Raji (cell line): ENCODE data around the gene CTSD.

Source experiments
- POLR2A ChIP-seq: IDR thresholded peaks from 2 replicates; pipeline ENCODE4 v1.6.1; 2011; ENCODE audit warnings: low read depth, low read length, control low read depth; ENCODE audit not compliant: insufficient read depth

The CTSD gene

GRCh38 chr11:1754376-1755150, 9.2 kb downstream of the CTSD start:
- no peak for TF ChIP-seq POLR2A

DNA sequence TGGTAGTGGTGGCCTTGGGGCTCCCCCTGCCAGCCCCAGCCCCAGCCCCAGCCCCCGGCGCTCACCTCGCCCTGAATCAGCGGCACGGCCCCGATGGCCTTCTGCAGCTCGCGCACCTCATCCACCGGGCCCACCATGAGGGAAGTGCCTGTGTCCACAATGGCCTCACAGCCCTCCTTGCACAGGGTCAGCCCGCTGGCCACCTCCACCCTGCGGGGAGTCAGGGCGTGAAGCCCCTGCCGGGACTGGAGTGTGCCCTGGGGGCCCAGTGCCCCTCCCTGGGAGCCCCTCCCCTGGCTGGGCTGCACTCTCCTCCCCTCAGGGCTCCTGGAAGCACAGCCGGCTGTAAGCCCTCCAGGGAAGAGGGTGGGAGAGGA, 9.8 kb downstream of the CTSD start:
- no peak for TF ChIP-seq POLR2A

DNA sequence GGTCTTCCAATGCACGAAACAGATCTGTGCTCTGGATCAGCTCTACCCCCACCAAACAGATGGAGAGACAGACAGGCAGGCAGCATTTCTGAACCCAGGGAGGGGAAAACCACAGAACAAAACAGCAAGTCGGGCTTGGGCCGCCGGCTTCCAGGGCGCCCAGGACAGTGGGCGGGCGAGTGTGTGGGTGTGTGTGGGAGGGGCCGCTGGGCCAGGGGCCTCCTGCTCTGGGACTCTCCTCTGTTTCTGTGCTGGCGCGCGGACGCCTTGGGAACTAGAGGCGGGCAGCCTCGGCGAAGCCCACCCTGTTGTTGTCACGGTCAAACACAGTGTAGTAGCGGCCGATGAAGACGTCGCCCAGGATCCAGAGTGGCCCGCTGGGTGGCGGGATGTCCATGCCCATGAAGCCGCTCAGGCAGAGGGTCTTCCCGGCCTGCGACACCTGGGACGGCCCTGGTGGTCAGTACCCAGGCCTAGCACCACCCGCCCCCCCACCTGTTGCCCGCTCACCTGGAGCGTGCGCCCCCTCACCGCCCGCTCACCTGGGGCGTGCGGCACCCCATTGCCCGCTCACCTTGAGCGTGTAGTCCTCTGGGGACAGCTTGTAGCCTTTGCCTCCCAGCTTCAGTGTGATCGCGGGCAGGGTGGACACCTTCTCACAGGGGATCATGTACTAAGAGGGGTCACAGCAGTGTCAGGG, 10.3 kb downstream of the CTSD start:
- no peak for TF ChIP-seq POLR2A

GRCh38 chr11:1752907-1753228, 10.9 kb downstream of the CTSD start:
- no peak for TF ChIP-seq POLR2A

- no peak for TF ChIP-seq POLR2A
These were observed 11.5 kb downstream of the CTSD start for GRCh38 chr11:1751999-1752906.

- TF ChIP-seq POLR2A = no peak
These were observed 12.2 kb downstream of the CTSD start for GRCh38 chr11:1751531-1751921.

- TF ChIP-seq POLR2A = no peak
These were observed 12.7 kb downstream of the CTSD start for GRCh38 chr11:1750840-1751530.

GRCh38 chr11:1750481-1750839, 13.3 kb downstream of the CTSD start, which contains the start of gene IFITM10:
Gene IFITM10, minus strand, starts transcription at chr11:1750595. Its CDS starts 153 bp downstream, at chr11:1750442.
- no peak for TF ChIP-seq POLR2A

DNA sequence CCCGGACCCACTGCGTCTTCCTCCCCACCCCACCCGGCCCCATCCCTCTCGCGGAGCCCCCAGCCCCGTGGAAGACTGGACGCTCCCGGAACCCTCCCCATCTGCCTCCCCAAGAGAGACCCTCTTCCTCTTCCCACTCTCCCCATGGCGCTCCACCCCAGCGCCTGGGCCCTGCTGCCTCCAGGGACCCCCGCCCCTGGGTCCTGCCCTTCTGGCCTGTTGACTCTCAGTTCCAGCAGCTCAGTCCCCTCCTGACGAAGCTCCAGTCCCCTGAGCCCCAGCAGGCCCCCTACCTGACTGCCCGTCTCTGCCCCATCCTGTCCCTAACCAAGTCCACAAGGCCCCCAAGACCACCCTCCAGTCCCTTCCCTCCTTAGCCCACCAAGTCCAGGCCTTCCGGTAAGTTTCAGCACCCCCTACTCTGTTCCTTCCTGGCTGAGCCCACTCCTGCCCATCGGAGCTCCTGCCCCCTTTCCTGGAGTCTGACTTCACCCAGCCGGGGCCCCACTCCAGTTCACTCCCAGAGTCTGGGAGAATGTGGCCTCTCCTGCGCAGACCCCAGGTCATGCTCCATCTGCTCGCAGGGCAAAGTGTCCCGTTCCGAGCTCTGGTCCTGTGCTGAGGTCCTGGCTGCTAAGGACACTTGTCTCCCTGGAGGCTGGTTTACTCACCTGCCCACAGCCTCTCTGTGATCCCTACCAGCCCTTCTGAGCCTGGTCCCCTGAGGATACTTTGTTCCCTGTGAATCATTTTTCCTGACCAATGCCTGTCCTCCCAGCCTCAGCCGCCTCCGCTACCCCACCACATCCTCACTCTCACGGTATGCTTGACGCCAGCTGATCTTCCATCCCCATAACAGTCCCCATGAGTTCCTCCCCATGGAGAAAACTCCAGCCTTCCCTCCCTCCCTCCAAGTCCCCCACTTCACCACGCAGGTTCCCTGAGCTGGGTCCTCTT, 14.1 kb downstream of the CTSD start:
- TF ChIP-seq POLR2A = no peak

- TF ChIP-seq POLR2A = no peak
These were observed 14.9 kb downstream of the CTSD start for GRCh38 chr11:1748636-1749394.

GRCh38 chr11:1747753-1748635, 15.7 kb downstream of the CTSD start:
- TF ChIP-seq POLR2A = no peak
